Epidermal melanocyte (primary cell): ENCODE results near the gene SERPINE3.

Experiments used
- DNase-seq: peaks from one replicate; pipeline ENCODE4 v3.0.0; 2011; ENCODE audit warnings: low spot score; ENCODE audit not compliant: insufficient read length

SERPINE3 gene

GRCh38 chr13:51327961-51328360 is 11.5 kb upstream of the SERPINE3 start:
- DNase-seq: no peak

- DNase-seq: no peak
These were observed 11.0 kb upstream of the SERPINE3 start for GRCh38 chr13:51328488-51328887.

- no peak for DNase-seq
These were observed 9.9 kb upstream of the SERPINE3 start for GRCh38 chr13:51329606-51330005.

- no peak for DNase-seq
These were observed 8.7 kb upstream of the SERPINE3 start for GRCh38 chr13:51330791-51331190.

GRCh38 chr13:51331354-51331861 is 8.1 kb upstream of the SERPINE3 start:
- no peak for DNase-seq

- DNase-seq: no peak
These were observed 6.7 kb upstream of the SERPINE3 start for GRCh38 chr13:51332566-51333361.

- no peak for DNase-seq
These were observed 6.1 kb upstream of the SERPINE3 start for GRCh38 chr13:51333421-51333820.

- no peak for DNase-seq
These were observed 5.7 kb upstream of the SERPINE3 start for GRCh38 chr13:51333826-51334225.

GRCh38 chr13:51336746-51337145 is 2.7 kb upstream of the SERPINE3 start:
- DNase-seq: no peak

GRCh38 chr13:51339952-51340732 is 651 bp downstream of the SERPINE3 start:
- no peak for DNase-seq

GRCh38 chr13:51341232-51341631 is 1.7 kb downstream of the SERPINE3 start:
- DNase-seq: no peak

- no peak for DNase-seq
These were observed 2.3 kb downstream of the SERPINE3 start for GRCh38 chr13:51341791-51342190.

- DNase-seq: no peak
These were observed 3.2 kb downstream of the SERPINE3 start for GRCh38 chr13:51342706-51343105.

- DNase-seq: no peak
These were observed 4.0 kb downstream of the SERPINE3 start for GRCh38 chr13:51343475-51343874.

- no peak for DNase-seq
These were observed 6.9 kb downstream of the SERPINE3 start for GRCh38 chr13:51346397-51346796.

GRCh38 chr13:51347099-51347498 is 7.6 kb downstream of the SERPINE3 start:
- DNase-seq: no peak

GRCh38 chr13:51348069-51348967 is 8.8 kb downstream of the SERPINE3 start:
- DNase-seq: no peak

GRCh38 chr13:51349016-51349415 is 9.5 kb downstream of the SERPINE3 start:
- DNase-seq: no peak

- no peak for DNase-seq
These were observed 15.7 kb downstream of the SERPINE3 start for GRCh38 chr13:51355217-51355616.

GRCh38 chr13:51357928-51358595 is 18.6 kb downstream of the SERPINE3 start:
- no peak for DNase-seq

- DNase-seq: no peak
These were observed 19.9 kb downstream of the SERPINE3 start for GRCh38 chr13:51359352-51359751.
